GM23338 (cell line): ENCODE data around the gene CRNKL1. TPM values are rescaled to one million over a fixed set of nuclear protein-coding genes. Genes with fewer than 3 reads are reported as not detected.

ENCODE experiments used
- EZH2 ChIP-seq: fragments of 200-600 bp; sonication (generic); IDR thresholded peaks from one replicate; pipeline ENCODE4 v1.8.0; 2017; ENCODE audit warnings: antibody characterized with exemption, mild to moderate bottlenecking, low read depth; ENCODE audit not compliant: unreplicated experiment
- EZH2phosphoT487 ChIP-seq: fragments of 200-600 bp; sonication (generic); IDR thresholded peaks from one replicate; pipeline ENCODE4 v1.8.1; 2018; ENCODE audit warnings: antibody characterized with exemption; ENCODE audit not compliant: unreplicated experiment
- JUNB ChIP-seq: IDR thresholded peaks from one replicate; pipeline ENCODE4 v1.6.1; 2016; ENCODE audit warnings: antibody characterized with exemption; ENCODE audit not compliant: unreplicated experiment
- POLR2AphosphoS5 ChIP-seq: IDR thresholded peaks from 2 replicates; pipeline ENCODE4 v1.6.1; 2016; ENCODE audit warnings: antibody characterized with exemption, low read depth
- REST ChIP-seq: IDR thresholded peaks from one replicate; pipeline ENCODE4 v1.6.1; 2018; ENCODE audit warnings: antibody characterized with exemption; ENCODE audit not compliant: unreplicated experiment
- STAT1 ChIP-seq: IDR thresholded peaks from one replicate; pipeline ENCODE4 v1.6.1; 2016; ENCODE audit warnings: antibody characterized with exemption; ENCODE audit not compliant: unreplicated experiment
- ZNF114 ChIP-seq: fragments of 250-450 bp; sonication (Bioruptor Pico); IDR thresholded peaks from 2 replicates; pipeline ENCODE4 v1.5.0; 2020; ENCODE audit warnings: mild to moderate bottlenecking, moderate library complexity
- ZNF331 ChIP-seq: fragments of 250-450 bp; sonication (Bioruptor Pico); IDR thresholded peaks from 2 replicates; pipeline ENCODE4 v1.5.0; 2020; ENCODE audit warnings: low read depth, mild to moderate bottlenecking, moderate library complexity
- ZNF462 ChIP-seq: fragments of 250-450 bp; sonication (Bioruptor Pico); IDR thresholded peaks from 2 replicates; pipeline ENCODE4 v1.5.0; 2020; ENCODE audit warnings: mild to moderate bottlenecking, moderate library complexity
- polyA plus RNA-seq: library from polyadenylated mRNA; unstranded; fragments of >200 nt; fragmentation: Nextera tagmentation; extraction: Ambion mirVana; gene quantifications from 2 replicates; pipeline ENCODE4 v1.2.1, GENCODE V29; 2016
- total RNA-seq: library from RNA; depleted of rRNA; stranded (reverse); fragments of >200 nt; shearing (Covaris generic); gene quantifications from 2 replicates; pipeline ENCODE4 v1.2.3, GENCODE V29; 2014
- TF ChIP-seq, protein P1 (sequence below): IDR thresholded peaks from 2 replicates; pipeline ENCODE4 v1.6.1; 2016; ENCODE audit warnings: antibody characterized with exemption
- TF ChIP-seq, protein P2 (sequence below), 2 experiments: fragments of 200-600 bp in 1 of 2; sonication (generic) in 1 of 2; conservative IDR thresholded peaks; 2 replicates each; pipeline versions ENCODE4 v1.5.1 to v1.6.1; 2016 to 2017; ENCODE audit warnings: antibody characterized with exemption in 2 of 2, low read depth in 2 of 2, mild to moderate bottlenecking in 2 of 2, moderate library complexity in 1 of 2

The CRNKL1 gene
- total and polyA plus RNA-seq, 2 experiments from 2014 or later: 24.2 to 27.2 TPM

- TF ChIP-seq ZNF462 (CRISPR knock-in tag) (no peak), EZH2 (no peak), POLR2AphosphoS5 (no peak), ZNF331 (CRISPR knock-in tag) (no peak), JUNB (no peak), EZH2phosphoT487 (no peak), STAT1 (no peak), ZNF114 (CRISPR knock-in tag) (no peak), REST (no peak)
- TF ChIP-seq, protein P1, sequence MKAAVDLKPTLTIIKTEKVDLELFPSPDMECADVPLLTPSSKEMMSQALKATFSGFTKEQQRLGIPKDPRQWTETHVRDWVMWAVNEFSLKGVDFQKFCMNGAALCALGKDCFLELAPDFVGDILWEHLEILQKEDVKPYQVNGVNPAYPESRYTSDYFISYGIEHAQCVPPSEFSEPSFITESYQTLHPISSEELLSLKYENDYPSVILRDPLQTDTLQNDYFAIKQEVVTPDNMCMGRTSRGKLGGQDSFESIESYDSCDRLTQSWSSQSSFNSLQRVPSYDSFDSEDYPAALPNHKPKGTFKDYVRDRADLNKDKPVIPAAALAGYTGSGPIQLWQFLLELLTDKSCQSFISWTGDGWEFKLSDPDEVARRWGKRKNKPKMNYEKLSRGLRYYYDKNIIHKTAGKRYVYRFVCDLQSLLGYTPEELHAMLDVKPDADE: no peak
- TF ChIP-seq, protein P2, sequence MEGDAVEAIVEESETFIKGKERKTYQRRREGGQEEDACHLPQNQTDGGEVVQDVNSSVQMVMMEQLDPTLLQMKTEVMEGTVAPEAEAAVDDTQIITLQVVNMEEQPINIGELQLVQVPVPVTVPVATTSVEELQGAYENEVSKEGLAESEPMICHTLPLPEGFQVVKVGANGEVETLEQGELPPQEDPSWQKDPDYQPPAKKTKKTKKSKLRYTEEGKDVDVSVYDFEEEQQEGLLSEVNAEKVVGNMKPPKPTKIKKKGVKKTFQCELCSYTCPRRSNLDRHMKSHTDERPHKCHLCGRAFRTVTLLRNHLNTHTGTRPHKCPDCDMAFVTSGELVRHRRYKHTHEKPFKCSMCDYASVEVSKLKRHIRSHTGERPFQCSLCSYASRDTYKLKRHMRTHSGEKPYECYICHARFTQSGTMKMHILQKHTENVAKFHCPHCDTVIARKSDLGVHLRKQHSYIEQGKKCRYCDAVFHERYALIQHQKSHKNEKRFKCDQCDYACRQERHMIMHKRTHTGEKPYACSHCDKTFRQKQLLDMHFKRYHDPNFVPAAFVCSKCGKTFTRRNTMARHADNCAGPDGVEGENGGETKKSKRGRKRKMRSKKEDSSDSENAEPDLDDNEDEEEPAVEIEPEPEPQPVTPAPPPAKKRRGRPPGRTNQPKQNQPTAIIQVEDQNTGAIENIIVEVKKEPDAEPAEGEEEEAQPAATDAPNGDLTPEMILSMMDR (conservative IDR thresholded peaks at IDR 0.05; ENCODE audit: low read depth in 2 of 2): no peak
These were observed 22.8 kb upstream of the CRNKL1 start (continued) for GRCh38 chr20:20075032-20075431.
